ENCODE results near the gene KIF16B.

DNA sequence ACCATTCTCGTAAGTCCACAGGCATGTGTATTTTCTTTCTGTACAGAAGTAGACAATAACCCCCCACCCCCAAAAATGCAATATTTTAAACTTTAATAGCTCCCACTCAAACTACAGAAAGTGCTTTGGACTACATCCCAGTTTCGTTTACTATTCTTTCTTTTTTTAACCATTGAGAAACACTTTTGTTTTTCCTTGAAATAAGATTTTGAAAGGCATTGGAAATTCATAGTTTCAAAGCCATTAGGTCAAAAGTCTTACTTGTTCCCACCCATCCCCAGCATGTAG, 140.0 kb downstream of the KIF16B start:
- TF ChIP-seq, protein P1, sequence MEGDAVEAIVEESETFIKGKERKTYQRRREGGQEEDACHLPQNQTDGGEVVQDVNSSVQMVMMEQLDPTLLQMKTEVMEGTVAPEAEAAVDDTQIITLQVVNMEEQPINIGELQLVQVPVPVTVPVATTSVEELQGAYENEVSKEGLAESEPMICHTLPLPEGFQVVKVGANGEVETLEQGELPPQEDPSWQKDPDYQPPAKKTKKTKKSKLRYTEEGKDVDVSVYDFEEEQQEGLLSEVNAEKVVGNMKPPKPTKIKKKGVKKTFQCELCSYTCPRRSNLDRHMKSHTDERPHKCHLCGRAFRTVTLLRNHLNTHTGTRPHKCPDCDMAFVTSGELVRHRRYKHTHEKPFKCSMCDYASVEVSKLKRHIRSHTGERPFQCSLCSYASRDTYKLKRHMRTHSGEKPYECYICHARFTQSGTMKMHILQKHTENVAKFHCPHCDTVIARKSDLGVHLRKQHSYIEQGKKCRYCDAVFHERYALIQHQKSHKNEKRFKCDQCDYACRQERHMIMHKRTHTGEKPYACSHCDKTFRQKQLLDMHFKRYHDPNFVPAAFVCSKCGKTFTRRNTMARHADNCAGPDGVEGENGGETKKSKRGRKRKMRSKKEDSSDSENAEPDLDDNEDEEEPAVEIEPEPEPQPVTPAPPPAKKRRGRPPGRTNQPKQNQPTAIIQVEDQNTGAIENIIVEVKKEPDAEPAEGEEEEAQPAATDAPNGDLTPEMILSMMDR (IDR thresholded peaks at IDR 0.05; ENCODE audit: insufficient read depth, low read depth, low read length) = no peak
- no peak for TF ChIP-seq EZH2 (IDR thresholded peaks at IDR 0.05; ENCODE audit: insufficient read depth, low read length)

Measured in astrocyte (in vitro differentiated cells and primary cell).